ELF-1 (cell line): Measurements from ENCODE around the gene KCP.
A peak's percentile ranks its signal among the peaks of the same experiment; 100 is the strongest.

Experiments
- DNase-seq: peaks from one replicate; pipeline ENCODE4 v3.0.0-alpha.2; 2016; ENCODE audit warnings: low read depth, low spot score

KCP gene

GRCh38 chr7:128858380-128859231 is 51.9 kb downstream of the KCP start:
- no peak for DNase-seq

- no peak for DNase-seq
Observed at GRCh38 chr7:128856001-128856718, 54.3 kb downstream of the KCP start.

- no peak for DNase-seq
Observed at GRCh38 chr7:128855559-128855958, 55.0 kb downstream of the KCP start.

GRCh38 chr7:128854396-128854795 is 56.1 kb downstream of the KCP start:
- DNase-seq = no peak

GRCh38 chr7:128853799-128854198 is 56.7 kb downstream of the KCP start:
- DNase-seq = no peak

GRCh38 chr7:128852537-128853254 is 57.8 kb downstream of the KCP start:
- no peak for DNase-seq

GRCh38 chr7:128849804-128850490 is 60.6 kb downstream of the KCP start:
- DNase-seq = no peak

- no peak for DNase-seq
Observed at GRCh38 chr7:128849156-128849515, 61.4 kb downstream of the KCP start.

- DNase-seq = no peak
Observed at GRCh38 chr7:128848289-128849155, 62.0 kb downstream of the KCP start.

- no peak for DNase-seq
Observed at GRCh38 chr7:128847721-128848211, 62.7 kb downstream of the KCP start.

GRCh38 chr7:128846781-128847444 is 63.6 kb downstream of the KCP start:
- no peak for DNase-seq

GRCh38 chr7:128845987-128846386 is 64.5 kb downstream of the KCP start:
- DNase-seq = no peak

- no peak for DNase-seq
Observed at GRCh38 chr7:128845475-128845874, 65.0 kb downstream of the KCP start.

GRCh38 chr7:128844777-128845311 is 65.7 kb downstream of the KCP start:
- DNase-seq = no peak

GRCh38 chr7:128843938-128844621 is 66.4 kb downstream of the KCP start:
- no peak for DNase-seq

GRCh38 chr7:128842674-128843641 is 67.6 kb downstream of the KCP start:
- no peak for DNase-seq

GRCh38 chr7:128841921-128842673 is 68.4 kb downstream of the KCP start:
- DNase-seq = peak; percentile 82
